ENCODE data around the gene CRACDL.
"Not testable (repeated sequence)": the region's sequence is repeated elsewhere in the genome, so short reads cannot be mapped to it uniquely, and the experiment has no call there.

The CRACDL gene

DNA sequence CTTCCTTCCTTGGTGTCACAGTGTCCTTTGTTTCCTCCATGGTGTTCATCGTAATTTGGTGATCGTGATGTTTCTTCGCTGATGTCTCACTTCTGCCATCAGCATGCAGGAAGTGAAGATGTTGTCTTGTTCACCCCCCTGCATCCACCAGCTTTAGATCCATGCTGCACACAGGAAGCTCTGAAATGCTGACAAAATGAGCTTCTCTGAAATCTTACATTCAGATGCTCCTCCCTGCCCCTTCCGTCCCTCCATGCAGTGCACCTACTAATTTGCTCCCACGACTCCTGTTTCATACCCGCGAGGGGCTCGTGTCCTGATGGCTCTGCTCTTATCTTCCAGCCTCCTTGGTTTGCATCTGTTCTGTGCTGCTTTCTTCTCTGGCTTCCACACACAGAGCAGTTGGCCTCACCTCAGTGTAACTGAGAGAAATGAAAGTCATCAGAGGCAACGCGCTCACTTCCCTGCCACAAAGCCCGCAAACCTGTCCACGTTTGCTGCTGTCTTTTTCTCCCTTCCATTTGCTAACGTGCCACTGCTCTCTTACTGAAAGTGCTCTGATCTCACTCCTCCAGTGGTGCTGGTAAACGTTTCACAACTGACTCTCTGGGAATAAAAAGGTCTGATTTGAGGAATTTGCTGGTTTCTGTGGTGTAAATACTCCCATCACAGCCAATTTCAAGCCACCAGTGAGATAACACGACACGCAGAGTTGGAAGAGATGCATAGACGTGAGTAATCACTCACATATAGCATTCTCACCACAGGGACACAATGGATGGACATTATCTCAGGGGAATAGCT lies 164.1 kb downstream of the CRACDL start:
- peak; percentile 57 for DNase-seq

DNA sequence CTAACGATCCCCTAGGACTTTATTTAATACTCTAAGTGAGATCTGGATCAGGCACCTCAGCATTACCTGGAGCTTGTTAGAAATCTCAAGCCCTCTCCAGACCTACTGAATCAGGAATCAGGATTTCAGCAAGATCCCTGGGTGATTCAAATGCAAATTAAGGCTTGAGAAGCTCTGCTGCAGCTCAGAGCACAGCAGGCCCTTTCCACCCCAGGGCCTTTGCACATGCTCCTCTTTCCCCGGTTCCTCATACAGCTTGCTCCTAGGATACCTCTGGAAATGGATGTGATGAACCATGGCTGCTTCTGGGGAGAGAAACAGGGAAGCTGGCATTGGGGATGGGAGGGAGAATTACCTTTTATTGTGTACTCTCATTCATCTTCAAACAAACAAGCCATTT lies 164.8 kb downstream of the CRACDL start:
- no peak for DNase-seq

DNA sequence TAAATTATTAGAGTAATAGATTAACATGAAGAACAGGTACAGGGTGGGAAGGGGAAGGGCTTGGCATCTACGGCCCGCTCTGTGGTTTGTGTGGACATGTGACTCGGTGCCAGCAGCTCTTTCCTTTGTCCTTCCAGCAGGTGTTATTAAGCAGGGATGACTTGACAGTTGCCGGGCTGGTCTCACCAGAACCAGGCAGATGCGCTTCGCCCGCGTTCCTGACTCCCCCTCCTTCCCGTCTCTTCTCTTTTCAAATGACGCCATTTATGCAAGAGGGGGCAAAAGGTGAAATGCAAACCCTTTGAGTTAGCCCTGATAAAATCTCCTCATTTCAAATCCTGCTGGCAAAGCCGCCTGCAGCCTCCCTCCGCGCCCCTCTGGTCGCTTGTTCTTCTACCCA lies 166.2 kb downstream of the CRACDL start:
- DNase-seq, result peak; percentile 27

DNA sequence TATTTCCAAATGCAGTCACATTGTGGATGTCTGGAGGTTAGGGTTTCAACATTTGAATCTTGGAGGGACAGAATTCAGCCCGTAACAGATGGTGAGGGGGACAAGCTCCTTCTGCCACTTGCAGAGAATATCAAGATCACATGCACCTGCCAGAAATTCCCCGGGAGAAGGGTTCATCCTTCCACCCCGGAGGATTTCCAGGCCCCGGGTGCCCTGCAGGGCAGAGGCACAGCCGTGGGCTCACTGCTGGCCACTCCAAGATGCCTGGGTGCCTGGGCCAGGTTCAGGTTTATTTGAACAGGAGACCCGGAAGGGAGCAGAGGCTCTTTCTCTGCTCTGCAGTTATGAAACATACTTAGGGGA lies 166.9 kb downstream of the CRACDL start:
- no peak for DNase-seq

DNA sequence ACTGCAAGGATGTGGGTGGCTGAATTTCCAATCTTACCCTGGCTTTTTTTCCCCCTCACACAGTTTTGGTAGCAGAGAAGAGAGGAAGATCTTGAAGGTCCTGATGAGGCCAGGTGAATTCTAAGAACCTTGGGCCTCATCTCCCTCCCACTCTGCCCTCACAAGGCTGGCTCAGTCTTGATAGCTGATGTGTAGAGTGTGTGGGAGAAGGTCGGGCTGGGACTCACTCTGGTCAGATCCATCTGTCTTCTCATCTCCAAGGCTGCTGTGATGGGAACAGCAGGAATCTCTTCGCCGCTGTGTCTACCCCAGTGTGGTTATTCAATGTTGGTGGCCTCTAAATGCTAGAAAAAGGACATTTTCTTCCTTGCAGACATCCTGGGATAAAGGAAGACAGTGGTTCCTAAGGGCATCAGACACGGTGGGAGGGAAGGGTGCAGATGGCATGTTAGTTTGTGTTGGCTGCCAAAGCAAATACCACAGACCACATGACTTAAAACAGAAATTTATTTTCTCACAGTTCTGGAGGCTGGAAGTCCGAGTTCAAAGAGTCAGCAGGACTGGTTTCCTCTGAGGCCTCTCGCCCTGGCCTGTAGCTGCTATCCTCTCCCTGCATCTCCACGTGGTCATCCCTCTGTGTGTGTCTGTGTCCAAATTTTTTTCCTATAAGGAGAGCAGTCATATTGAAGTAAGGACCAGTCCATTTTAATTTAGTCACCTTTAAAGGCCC lies 167.5 kb downstream of the CRACDL start:
- DNase-seq, result peak; percentile 23

DNA sequence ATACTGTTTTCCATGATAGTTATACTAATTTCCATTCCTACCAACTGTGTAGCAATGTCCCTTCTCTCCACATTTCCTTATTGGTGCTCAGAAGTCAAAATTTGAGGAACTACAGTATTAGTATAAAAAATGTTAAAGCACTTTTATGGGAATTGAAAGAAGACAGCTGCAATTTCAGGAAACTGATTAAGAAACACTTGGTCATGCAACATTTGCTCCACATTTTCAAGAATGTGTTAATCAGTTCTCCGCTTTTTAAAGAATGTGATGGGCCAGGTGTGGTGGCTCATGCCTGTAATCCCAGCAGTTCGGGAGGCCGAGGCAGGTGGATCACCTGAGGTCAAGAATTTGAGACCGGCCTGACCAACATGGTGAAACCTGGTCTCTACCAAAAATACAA lies 171.5 kb downstream of the CRACDL start:
- DNase-seq, result no peak

DNA sequence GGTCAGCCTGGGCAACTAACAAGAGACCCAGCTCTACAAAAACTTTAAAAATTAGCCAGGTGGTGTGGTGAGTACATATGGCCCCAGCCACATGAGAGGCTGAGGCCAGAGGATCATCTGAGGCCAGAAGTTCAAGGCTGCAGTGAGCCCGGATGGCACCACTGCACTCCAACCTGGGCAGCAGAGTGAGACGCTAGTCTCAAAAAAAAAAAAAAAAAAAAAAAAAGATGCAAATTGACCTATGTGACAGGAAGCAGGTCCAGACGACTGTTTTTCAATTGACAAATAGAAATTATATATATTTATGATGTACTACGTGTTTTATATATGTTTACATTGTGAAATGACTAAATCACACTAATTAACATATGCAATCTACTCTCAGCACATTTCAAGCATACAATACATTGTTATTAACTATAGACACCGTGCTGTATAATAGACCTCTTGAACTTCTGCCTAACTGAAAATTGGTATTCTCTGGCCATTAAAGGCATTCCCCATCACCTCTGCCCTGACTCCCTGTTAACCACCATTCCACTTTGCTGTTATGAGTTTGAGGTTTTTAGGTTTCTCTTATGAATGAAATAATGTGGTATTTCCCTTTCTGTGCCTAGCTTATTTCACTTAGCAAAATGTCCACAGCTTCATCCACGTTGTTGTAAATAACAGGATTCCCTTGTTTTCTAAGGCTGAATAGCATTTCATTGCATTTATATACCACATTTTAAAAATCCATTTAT lies 172.6 kb downstream of the CRACDL start:
- no peak for DNase-seq

DNA sequence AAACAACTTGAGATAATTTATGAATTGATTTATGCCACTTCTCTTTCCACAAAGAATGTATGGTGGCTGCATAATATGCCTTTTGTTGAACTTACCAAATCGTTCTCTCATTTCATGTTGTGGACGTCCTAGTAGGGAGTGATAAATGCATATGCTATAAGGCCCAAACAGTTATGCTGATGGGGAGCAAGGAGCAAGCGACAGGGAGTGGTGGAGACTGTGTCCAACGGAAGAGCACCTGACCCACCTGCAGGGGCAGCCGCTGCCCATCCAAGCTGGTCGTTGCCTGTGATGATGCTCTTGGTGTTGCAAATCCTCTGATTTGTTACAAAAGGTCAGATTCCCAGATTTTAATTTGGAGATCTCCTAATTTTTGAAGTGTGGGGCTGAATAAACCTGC lies 174.1 kb downstream of the CRACDL start:
- no peak for DNase-seq

DNA sequence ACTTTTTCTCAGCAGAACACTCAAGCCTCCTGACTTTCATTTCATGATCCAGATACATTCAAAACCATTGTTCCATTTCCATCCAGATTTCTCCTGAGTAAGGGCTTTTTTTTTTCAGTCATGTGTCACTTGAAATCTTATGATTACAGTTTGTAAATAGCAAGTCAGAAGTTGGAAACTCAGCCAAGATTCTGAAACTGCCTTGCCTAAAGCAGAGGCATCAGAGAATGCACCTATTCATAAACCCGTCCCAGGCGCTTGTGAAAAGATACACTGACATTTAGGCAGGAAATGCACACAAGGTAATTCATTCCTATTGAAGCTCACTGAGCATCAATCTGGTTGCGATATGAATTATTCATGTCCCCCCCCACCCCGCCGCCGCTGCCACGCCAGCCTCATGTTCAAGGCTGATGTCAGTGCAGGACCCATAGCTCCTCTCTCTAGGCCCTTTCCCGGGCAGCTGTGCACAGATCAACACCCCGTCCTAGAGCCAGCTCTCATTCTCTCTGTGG lies 174.7 kb downstream of the CRACDL start:
- peak; percentile 82 for DNase-seq

DNA sequence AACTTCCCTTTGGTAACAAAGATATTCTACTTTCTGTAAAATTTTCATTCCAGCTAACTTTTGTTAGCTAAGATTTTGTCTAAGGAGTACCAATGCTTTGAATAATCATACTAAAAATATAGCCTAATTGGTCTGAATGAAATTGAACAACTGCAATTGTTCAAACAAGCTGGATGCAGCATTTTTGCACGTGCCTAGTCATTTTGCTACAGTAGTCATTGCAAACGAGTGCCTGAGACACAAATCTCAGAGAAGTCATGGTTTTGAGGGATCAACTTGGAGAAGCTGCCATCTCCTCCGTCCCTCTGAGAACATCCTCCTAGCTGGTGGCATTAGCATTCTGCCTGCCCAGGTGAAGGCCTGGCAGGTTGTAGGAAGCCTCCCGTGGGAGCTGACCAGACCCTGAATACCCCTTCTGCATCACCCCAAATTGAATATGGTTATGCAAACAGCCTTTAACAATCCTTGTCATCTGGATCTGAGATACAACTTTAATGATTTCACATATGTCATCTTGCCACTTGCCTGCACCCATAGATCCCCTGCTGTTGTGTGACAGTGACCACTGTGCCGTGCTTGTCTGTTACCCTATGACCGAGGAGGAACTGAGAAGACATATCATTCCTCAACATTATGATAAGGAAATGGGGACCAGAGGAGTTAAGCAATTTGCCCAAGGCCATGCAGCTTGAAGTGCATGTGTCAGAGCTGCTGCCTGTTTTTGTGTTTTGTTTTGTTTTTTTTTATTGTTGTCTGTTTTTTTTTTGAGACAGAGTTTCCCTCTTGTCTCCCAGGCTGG lies 176.0 kb downstream of the CRACDL start:
- no peak for DNase-seq

DNA sequence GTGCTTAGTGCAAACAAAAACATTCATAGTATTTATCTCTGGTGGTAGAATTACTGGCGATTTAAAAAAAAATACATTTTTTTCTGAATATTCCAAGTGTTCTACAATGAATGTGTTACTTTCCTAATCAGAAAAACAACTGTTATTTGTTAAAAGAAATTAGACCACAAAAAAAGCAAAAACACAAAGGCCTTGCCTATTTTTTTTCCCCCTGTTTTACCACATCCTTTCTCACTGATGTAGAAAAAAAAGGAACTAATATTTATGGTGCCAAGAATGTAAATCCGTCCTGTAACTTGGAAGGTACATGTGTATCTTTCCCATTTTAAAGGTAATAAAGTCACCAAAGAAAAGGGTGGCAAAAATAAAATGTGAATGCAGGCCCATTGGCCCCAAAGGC lies 176.7 kb downstream of the CRACDL start:
- DNase-seq, result no peak

DNA sequence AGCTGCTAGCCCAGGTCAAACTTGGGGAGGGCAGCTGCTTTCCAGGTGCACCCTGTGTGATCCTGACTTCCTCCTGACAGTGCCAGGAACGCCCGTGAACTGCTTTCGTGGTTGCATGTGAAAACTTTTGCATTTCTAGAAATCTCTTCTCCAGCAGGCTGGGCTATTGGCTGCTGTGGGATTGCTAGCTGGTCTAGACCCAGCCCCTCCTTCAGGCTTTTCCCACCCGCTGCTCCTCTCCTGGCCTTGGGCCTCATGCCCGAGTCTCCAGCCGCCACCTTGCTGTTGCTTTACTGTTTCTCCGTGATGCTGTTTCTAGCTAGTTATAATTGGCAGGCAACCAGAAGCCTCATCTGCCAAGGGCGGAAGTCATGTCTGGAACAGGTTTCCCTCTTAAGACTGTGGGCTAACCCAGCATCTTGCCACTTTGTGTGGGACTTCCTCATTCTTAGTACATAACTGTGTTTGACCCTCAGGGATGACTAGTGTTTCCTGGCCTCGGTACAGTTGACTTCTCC lies 178.1 kb downstream of the CRACDL start:
- no peak for DNase-seq

DNA sequence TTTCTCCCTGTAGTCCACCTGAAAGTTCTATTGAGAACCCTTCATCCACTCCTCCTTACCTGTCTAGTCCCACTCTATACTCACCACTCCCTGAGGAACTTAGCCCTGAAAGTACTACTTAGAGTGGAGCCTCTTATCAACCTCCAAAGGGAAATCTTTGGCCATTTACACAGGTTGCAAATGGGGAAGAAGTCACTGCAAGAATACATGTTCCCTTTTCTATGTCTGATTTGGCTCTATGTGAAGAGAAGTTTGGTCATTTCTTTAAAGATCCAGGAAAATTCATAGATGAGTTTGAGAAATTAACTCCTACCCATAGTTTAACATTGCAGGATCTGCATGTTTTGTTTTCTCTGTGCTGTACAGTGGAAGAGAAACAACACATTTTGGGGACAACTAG lies 182.2 kb downstream of the CRACDL start:
- no peak for DNase-seq

DNA sequence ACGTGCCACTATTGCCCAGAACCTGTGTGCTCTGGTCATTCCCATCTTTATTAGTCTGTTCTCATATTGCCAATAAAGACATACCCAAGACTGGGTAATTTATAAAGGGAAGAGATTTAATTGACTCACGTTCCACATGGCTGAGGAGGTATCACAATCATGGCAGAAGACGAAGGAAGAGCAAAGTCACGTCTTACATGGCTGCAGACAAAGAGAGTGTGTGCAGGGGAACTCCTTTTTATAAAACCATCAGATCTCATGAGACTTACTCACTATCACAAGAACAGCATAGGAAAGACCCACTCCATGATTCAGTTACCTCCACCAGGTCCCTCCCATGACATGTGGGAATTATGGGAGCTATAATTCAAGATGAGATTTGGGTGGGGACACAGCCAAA lies 183.3 kb downstream of the CRACDL start:
- DNase-seq, result not testable (repeated sequence)

DNA sequence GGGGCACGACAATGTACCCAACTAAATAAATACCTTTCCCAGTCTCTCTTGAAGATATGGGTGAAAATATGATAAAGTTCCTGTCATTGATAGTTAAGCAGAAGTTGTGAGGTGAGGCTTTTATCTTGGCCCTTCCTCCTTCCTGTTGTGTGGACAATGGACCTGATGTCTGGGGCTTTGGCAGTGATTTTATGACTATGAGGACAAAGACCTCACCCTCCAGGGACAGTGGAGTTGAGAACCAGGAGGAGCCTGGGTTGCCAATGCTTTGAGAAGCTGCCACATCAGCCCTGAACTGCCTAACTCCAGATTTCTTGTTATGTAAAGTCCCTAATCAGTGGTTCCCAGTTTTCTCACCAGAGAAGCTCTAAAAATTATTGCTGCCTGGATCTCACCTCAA lies 184.3 kb downstream of the CRACDL start:
- DNase-seq, result no peak

DNA sequence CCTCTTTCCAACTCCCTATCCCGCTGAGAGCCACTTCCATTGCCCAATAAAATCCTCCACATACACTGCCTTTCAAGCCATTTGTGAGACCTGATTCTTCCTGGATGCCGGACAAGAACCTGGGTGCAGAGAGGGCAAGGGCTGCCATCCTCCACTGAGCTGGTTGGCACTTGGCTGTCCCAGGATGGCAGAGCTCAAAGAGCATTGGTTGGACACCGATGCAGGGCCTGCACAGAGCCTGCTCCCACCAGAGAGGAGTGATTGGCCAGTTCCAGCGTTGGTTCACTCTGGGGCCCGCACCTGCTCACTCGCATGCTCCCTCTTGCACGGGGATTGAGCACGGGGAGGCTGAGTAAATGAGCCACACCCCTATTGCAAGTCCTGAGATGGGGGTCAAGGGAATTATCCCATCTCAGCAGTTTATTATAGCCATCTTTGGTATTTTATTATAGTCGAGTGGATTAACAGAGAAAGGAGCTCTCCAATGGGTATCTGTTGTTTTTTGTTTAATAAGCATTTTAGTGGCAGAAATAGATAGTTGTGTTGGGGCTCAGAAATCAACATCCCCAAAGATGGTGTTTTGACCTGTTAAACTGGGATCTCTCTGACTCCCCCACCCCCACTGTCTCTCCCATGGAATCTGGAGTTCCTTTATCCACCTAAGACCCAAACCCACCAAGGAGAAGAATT lies 185.3 kb downstream of the CRACDL start:
- DNase-seq, result no peak

DNA sequence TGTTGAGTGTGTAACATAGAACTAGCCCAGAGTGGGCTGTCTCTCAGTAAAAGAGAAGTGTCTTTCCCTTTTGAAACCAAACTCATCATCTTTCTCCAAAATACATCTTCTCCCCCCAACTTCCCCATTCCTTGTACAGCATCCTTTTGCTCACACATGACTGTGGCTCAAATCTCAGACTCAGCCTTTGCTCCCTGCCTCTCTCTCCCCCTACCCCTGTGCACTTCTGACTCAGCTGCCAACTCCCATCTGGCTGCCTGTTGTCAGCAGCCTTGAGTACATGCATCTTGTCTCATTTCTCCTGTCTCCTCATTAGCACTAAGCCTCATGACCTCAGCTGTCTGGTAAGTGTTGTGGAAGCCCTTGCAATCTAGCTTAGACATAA lies 187.0 kb downstream of the CRACDL start:
- DNase-seq, result no peak

DNA sequence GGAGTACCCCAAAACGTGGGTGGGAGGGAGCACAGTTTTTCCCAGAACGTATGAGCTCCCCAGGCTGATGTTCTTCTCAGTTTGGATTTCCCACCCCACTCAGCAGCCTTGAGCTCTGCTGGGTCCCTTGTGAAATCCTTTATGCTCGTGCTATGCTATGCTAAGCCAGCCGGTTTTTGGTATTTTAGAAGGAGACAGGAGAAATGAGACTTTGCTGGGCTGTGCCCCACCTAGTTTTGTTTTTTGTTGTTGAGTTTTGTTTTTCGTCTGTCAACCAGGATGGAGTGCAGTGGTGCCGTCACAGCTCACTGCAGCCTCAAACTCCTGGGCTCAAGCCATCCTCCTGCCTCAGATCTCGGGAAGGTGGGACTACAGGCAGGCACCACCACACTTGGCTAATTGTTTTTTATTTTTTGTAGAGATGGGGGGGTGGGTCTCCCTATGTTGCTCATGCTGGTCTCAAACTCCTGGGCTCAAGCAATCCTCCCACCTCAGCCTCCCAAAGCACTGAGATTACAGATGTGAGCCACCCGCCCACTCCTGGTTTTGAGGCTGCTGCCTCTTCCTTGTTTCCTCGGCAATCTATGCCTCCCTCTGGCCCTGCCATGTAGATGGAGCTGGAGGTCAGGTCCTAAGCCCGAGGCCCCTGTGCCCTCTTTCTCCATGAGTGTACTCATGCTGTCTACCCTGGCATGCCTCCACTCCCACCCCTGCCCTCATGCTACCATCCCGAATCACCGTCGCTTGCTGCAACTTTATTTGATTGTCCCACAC lies 187.5 kb downstream of the CRACDL start:
- no peak for DNase-seq

DNA sequence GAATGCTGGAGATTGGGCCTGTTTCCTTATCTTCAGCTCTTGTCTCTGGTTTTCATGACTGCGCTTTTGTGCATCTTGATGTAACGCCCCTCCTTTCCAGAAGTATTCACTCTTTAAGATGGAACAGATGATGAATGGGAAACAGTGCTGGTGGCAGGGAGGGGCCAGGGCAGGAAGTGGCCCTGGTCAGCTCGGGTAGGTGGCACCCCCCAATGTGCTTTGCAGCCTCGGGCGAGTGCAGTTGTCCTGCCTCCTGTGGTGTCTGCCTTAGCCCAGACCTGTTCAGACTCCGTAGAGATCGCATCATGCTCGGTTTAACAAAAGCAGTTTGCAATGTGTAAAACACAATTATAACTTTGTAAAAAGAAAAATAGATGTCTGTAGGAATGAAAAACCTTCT lies 188.1 kb downstream of the CRACDL start:
- no peak for DNase-seq

DNA sequence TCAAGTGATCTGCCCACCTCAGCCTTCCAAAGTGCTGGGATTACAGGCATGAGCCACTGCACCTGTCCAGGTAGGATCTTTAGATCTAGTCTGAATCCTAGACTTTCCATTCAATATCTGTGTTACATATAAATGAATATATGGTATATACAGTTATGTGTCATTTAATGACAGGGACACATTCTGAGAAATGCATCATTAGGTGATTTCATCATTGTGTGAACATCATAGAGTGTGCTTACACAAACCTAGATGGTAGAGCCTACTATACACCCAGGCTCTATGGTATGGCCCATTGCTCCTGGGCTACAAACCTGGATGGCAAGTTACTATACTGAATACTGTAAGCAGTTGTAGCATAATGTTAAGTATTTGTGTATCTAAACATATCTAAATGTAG lies 189.6 kb downstream of the CRACDL start:
- no peak for DNase-seq

DNA sequence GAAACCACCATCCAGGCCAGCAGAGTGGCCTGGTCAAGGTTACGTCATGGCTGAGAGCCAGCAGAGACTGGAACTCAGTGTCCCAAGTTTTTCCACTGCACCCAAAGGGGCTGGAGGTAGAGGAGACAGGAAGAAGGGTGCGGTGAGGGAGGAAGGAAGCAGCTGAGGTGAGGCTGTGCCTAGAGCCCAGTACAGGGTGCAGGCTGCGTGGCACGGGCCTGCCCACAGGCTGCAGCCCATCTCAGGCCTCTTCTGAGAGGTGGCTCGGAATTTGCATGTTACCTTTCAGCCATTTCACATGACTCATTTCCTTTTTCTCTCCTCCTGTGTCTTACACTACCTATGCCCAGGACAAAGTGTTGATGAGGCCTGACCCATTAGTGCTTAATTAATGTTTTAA lies 191.4 kb downstream of the CRACDL start:
- DNase-seq, result no peak
